GM13977 (cell line): ENCODE results near the gene SHISA5.
"Not testable (repeated sequence)": the region's sequence is repeated elsewhere in the genome, so short reads cannot be mapped to it uniquely, and the experiment has no call there.

Experiments used
- DNase-seq: peaks from one replicate; pipeline ENCODE4 v3.0.0; 2012; ENCODE audit warnings: low spot score
- in situ Hi-C: fragments of 300-500 bp; cut with MboI; formaldehyde crosslinking; loops from one replicate; pipeline ENCODE4 v1.12.0; 2022; ENCODE audit warnings: low sequenced_read_pairs, low pct_unique_long_range_greater_than_20kb, mixed read lengths, inconsistent platforms; ENCODE audit not compliant: unreplicated experiment
- TF ChIP-seq, protein P1 (sequence below): IDR thresholded peaks from 2 replicates; pipeline ENCODE4 v1.5.1; 2012; ENCODE audit warnings: mild to moderate bottlenecking, control low read depth; ENCODE audit not compliant: insufficient read depth; ENCODE audit errors: extremely low read depth, missing control alignments

The SHISA5 gene

DNA sequence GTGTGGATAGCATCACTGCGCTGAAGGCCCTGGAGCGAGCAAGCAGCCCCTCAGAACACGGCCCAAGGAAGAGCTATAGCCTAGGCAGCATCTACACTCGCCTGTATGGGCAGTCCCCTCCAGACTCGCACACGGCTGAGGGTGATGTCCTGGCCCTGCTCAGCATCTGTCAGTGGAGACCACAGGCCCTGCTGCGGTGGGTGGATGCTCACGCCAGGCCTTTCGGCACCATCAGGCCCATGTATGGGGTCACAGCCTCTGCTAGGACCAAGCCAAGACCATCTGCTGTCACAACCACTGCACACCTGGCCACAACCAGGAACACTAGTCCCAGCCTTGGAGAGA is 36.9 kb downstream of the SHISA5 start:
- TF ChIP-seq, protein P1, sequence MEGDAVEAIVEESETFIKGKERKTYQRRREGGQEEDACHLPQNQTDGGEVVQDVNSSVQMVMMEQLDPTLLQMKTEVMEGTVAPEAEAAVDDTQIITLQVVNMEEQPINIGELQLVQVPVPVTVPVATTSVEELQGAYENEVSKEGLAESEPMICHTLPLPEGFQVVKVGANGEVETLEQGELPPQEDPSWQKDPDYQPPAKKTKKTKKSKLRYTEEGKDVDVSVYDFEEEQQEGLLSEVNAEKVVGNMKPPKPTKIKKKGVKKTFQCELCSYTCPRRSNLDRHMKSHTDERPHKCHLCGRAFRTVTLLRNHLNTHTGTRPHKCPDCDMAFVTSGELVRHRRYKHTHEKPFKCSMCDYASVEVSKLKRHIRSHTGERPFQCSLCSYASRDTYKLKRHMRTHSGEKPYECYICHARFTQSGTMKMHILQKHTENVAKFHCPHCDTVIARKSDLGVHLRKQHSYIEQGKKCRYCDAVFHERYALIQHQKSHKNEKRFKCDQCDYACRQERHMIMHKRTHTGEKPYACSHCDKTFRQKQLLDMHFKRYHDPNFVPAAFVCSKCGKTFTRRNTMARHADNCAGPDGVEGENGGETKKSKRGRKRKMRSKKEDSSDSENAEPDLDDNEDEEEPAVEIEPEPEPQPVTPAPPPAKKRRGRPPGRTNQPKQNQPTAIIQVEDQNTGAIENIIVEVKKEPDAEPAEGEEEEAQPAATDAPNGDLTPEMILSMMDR = no peak
- in situ Hi-C loops = no loop called here
- no peak for DNase-seq

DNA sequence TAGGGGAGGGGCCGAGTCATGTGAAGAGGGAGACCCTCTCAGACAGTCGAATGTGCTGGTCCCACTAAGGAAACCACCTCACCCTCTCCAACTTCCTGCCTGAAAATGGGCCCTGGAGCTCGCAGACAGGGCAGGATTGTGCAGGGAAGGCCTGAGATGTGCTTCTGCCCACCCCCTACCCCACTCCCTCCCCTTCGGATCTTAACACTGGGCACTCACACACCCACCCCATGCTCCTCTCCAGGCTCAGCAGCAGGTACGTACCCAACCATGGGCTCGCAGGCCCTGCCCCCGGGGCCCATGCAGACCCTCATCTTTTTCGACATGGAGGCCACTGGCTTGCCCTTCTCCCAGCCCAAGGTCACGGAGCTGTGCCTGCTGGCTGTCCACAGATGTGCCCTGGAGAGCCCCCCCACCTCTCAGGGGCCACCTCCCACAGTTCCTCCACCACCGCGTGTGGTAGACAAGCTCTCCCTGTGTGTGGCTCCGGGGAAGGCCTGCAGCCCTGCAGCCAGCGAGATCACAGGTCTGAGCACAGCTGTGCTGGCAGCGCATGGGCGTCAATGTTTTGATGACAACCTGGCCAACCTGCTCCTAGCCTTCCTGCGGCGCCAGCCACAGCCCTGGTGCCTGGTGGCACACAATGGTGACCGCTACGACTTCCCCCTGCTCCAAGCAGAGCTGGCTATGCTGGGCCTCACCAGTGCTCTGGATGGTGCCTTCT is 37.4 kb downstream of the SHISA5 start:
- TF ChIP-seq, protein P1 = no peak
- in situ Hi-C loops = no loop called here
- DNase-seq = no peak

DNA sequence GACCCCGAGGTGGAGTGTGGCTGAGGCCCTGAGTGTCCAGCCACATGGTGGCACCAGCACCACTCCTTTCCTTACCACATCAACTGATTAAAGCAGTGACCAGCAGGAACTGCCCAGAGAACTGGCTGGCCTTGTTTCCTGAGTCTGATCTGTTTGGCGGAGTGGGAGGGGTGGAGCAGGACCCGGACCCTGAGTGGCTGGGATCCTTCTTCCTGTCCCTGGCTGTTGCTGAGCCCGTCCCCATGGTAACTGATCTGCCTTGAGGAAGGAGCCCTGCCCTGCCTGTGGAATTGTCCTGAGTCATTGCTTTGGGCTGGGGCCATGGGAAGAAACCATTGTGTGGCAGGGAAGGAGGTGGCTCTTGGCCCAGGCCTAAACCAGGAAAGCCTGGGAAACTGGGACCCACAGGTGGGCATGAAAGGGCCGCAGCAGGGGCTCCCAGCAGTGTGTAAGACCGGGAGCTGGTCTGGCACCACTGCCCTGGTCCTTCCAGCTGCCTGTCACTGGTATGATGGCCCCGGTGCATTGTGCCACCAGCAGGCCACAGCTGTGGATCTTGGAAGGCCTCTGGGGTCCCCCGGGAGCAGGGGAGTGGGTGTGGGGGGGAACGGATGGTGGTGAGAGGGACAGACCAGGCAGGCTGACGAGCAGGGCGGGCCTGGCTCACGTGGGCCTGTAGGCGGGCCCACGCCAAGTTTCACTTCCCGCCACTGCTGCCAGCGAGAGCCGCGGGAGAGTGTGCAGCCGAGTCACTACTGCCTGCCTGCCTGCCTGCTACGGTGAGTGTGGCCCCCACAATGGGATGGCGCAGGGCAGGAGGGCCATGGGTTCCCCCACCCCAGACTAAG is 38.2 kb downstream of the SHISA5 start:
- in situ Hi-C loops = no loop called here
- peak; percentile 89 for DNase-seq
- TF ChIP-seq, protein P1 = peak; percentile 71

DNA sequence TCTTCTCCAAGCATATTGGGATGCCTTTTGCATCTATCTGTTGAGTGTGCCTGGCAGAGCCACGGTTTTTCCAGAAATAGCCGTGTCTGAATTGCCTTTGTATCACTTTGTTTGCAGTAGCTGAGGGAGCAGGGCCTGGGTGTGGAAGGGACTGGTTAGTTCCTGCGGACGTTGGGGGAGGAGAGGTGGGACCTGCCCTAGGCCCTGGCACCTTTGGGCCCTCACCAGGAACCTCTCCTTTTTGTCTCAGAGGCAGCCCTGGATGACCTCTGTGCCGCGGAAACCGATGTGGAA is 38.8 kb downstream of the SHISA5 start:
- in situ Hi-C loops = no loop called here
- no peak for DNase-seq
- TF ChIP-seq, protein P1 = no peak

DNA sequence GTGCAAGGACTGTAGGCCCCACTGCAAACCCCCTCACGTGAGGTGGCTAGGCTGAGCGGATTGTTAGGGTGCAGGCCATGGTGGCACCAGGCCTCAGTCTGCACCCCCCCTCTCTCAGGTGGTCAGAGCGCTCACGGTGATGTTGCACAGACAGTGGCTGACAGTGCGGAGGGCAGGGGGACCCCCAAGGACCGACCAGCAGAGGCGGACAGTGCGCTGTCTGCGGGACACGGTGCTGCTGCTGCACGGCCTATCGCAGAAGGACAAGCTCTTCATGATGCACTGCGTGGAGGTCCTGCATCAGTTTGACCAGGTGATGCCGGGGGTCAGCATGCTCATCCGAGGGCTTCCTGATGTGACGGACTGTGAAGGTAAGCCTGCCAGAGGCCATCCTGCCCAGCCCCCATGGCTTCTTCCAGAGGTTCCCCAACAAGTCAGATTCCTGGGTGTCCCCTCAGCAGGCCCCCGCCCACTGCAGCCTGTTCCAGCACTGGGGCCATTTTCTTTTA is 39.2 kb downstream of the SHISA5 start:
- in situ Hi-C loops = no loop called here
- no peak for DNase-seq
- TF ChIP-seq, protein P1 = no peak

GRCh38 chr3:48463703-48464102 is 40.3 kb downstream of the SHISA5 start:
- DNase-seq = no peak
- TF ChIP-seq, protein P1 = no peak
- in situ Hi-C loops = no loop called here

- in situ Hi-C loops, DNase-seq: not testable (repeated sequence)
These were observed 42.2 kb downstream of the SHISA5 start for GRCh38 chr3:48461767-48462166.
